SHP77 treated with DMSO at 0.1 percent for 48 hours (cell line): ENCODE measurements around the gene ELANE.
A peak's percentile ranks its signal among the peaks of the same experiment; 100 is the strongest.
"Not testable (repeated sequence)": the region's sequence is repeated elsewhere in the genome, so short reads cannot be mapped to it uniquely, and the experiment has no call there.

Experiments
- DNase-seq: peaks from one replicate; lab custom pipeline; 2025; lab: John Stamatoyannopoulos, UW

Gene ELANE

DNA sequence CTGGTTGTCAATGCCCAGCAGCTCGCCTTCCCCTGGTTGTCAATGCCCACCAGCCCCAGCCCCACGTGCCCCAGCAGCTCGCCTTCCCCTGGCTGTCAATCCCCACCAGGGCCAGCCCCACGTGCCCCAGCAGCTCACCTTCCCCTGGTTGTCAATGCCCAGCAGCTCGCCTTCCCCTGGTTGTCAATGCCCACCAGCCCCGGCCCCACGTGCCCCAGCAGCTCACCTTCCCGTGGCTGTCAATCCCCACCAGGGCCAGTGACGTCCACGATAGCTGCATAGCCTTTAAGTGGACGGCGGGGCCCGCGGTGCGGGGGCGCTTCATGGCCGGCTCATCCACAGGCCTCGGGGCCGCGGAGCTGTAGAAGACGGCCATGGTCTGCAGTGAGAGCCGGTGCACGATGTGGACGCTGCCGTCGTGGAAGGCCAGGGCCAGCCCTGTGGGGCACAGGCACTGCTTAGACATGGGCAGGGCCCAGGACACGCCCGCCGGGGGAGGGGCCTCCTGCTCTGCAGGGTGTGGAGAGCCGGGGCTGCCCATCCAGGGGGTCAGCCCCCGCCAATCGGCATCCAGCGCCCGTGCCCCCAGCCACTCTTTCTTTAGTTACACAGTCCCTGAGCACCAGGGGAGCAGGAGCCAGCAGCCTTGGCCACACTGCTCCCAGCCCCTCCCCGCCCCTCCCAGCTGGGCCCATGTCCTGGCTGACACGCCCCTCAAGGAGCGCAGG lies 27.8 kb downstream of the ELANE start:
- DNase-seq: no peak

DNA sequence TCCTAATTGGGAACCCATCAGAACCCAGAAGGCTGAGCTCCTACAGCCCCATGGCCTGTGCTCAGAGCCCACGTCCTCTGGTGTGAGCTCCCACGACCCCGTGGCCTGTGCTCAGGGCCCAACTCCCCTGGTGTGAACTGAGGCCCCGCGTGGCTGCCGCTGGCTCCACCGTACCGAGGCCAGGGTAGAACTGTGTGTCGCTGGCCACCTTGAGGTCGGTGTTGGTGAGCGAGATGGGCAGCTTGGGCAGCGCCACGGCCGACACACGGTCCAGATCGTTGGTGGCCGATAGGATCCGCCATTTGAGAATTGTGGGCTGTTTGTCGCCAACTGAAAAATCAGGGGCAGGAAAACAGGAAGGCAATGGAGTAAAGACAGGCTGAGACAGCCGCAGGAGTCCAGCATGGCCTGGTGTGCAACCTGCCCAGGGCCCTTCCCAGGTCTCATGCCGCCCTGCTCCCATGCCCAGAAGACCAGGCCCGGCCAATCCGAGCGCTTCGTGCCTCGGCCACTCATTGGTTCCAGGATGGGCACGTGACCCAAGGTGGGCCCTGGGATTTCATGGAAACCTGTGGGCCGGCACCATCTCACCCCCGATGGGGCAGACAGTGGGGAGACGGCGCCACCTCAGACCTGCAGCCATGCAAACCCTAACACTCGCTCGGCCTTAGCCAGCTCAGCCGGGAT lies 29.4 kb downstream of the ELANE start:
- DNase-seq: no peak

DNA sequence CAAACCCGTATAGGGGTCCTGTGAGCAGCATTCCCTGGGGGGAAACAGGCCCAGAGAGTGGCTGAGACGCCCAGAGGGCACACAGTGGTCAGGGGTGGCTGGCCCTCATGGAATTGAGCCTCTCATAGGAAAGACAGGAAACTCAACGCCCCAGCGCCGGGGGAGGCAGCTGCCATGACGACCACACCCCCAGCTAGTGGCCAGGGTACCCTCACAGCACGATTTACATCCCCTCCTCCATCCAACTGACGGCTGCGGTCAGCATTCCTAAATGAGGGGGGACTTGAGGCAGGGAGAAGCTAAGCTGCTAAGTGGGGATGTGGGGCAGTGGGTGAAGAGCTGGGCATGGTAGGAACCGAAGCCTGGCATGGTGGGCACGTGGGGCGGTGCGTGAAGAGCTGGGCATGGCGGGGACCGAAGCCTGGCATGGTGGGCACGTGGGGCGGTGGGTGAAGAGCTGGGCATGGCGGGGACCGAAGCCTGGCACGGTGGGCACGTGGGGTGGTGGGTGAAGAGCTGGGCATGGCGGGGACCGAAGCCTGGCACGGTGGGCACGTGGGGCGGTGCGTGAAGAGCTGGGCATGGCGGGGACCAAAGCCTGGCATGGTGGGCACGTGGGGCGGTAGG lies 30.9 kb downstream of the ELANE start:
- DNase-seq: no peak

DNA sequence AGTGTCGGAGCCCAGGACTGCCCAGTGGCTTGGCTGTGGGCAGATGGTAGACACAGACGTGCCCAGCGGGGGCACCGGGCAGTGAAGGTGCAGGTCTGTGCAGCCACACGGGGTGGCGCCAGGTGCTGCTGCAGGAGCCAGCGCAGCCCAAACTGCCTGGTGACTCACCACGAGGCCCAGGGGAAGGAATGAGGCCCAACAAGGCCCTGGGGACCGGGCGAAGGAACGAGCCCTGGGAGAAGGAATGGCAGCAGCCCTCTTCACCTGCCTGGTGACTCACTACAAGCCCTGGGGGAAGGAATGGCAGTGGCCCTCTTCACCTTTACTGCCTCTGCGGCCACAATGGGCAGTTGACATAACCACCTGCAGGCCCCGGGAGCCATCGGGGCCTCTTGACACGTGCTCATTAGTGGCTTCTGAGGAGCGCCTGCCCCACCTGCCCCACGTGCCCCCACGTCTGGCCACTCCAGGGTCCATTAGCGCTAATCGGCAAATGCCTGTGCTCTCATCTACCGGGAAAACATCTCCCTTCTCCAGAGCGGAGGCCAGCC lies 31.6 kb downstream of the ELANE start:
- DNase-seq: no peak

DNA sequence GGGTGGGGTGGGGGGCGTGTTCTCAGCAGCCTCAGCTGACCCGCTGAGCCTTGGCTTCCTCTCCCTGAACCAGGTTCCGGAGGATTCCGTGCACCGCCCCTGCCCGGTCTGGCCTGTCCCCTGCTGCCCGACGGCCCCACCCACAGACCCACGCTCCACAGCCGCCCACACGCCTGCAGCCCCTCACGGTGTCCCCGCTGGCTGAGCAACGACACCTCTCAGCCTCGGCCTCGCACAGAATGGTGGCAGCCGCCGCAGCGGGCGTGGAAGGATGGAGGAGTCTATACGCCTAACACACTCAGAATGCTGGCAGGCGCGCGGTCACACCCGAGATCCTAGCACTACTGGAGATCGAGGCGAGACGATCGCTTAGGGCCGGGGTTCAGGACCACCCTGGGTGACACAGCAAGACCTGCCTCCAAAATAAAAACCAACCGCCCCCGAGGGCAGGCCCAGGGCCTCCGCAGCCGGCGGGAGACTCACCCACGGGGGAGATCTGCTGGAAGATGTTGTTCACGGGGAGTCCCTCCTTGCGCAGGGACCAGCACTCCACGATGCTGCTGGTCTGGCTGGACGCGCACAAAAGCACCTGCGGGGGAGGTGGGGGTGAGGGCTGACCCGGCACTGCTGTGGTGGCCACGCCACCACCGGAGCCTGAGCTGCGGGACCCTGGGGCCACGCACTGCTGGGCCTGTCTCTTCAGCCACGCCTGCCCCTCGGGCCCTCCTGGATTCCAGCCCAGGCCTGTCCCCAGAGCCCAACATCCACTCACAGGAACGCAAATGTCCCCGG lies 32.5 kb downstream of the ELANE start:
- no peak for DNase-seq

DNA sequence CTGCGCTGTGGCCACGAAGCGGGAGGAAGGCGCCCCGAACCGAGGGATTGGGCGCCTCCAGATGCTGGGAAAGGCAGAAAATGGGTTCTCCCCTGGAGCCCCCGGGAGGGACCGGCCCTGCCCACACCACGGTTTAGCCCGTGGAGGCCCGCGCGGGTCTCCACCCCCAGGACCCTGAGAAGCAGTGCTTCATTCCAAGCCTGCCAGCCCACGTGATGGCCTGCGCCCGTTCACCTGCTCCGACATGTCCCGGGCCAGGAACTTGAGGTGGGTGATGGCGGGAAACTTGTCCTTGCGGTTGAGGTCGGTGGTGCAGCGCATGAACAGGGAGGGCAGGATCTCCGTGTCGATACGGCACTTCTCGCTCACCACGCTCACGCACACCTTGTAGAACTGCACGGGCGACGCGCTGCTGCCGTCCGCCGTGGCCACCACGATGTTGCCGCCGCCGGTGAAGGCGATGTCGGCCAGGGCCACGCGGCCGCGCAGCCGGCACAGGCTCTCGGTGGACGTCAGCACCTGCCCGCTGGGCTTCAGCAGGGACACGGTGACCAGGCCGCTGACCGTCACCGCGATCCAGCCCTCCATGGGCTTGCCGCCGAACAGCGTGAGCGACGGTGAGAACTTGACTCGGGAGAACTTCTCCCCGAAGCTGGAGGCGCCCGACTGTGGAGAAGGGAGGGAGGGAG lies 33.6 kb downstream of the ELANE start:
- no peak for DNase-seq

DNA sequence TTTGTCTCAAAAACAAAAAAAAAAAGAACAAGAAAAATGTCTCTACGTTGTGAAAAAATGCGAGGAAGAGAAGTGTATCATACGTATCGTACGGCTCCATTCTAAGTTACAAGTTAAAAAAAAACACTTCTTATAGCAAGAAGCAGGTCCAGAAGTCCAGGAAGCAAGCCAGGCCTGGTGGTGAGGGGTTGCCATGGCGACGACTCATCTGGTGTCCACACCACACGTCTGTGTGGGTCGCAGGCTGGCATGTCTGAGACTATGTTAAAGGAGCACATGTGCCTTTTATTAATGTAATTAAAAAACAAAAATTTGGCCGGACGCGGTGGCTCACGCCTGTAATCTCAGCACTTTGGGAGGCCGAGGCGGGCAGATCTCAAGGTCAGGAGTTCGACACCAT lies 35.0 kb downstream of the ELANE start:
- DNase-seq: no peak

DNA sequence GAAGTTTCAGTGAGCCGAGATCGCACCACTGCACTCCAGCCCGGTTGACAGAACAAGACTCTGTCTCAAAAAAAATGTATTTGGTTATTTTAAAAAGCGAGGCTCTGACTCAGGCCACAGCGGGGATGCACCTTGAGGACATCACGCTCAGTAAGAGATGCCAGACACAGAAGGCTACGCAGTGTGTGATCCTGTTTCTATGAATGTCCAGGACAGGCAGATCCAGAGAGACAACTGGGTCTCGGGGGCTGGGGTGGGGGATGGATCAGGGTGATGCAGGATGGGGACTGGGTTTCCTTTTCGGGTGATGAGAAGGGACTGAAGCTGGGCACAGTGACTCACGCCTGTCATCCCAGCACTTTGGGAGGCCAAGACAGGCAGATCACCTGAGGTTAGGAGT lies 35.5 kb downstream of the ELANE start:
- no peak for DNase-seq

DNA sequence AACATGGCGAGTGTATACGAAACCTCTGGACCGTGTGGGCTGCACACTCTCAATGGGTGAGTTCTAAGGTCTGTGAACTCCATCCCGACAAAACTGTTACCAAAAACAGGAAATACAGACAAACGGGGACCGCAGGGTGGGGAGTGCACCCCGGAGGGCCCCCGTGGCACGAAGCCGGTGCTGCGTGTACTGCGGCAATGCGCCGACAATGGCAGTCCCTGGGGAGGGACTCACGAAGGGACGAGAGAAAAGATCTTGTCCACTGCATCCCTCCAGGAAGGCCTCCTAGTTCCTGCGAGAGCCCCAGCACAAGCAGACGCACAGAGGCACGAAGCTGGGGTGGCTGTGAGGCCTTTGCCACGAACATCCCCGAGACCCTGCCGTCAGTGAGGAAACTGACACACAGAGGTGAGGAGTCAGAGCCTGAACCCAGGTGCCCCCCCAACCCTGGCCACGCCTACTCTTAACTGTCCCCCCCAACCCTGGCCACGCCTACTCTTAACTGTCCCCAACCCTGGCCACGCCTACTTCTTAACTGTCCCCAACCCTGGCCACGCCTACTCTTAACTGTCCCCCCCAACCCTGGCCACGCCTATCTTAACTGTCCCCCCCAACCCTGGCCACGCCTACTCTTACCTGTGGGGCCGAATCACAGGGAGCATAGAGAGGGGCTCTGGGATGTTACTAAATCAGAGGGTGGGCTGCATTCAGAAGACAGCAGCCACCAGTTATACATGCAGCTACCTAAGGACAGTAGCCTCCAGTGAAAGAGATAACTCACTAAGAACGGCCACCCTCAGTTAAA lies 36.7 kb downstream of the ELANE start:
- no peak for DNase-seq

DNA sequence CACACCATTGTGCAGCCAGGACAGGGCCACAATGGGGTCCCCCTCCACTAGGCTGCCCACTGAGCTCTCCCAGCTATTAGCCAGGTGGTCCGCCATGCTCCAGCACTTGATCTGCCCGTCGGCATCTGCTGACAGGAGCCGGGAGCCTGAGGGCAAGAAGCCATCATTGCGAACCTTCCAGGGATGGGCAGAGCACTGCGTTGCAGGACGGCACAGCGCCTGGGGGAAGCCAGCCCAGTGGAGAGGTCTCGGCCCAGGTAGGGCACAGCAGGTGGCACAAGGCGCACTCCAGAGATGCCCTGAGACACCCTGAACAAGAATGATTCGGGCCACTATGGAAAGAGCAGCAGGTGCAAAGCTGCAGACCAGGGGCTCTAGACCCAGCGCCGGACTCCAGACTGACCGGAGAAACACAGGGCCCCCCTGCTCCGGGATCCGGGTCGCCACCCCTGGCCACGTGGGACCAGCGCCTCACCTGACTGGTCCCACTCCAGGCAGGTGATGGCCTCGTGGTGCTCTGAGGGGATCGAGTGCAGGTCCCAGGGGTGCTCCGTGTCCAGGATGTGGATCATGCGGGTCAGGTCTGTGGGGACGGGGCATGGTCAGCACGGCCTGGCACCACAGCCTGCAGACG lies 37.7 kb downstream of the ELANE start:
- DNase-seq: no peak

DNA sequence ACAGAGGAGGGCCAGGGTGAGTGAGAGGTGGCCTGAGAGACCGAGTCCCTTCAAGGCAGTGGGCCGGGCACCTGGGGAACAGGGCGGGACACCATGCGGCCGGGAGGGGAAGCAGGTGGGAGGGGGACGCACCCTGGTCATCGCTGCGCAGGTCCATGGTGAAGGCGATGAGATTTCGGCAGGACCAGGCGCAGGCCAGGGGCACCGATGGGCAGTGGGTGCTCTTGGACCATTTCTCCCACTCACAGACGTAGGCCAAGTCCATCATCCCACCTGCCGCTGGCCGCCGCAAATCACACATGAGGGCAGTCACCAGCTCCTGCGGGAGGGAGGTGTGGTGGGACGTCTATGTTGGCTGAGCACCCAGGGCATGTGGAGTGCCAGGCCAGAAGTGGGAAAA lies 38.7 kb downstream of the ELANE start:
- DNase-seq: no peak

DNA sequence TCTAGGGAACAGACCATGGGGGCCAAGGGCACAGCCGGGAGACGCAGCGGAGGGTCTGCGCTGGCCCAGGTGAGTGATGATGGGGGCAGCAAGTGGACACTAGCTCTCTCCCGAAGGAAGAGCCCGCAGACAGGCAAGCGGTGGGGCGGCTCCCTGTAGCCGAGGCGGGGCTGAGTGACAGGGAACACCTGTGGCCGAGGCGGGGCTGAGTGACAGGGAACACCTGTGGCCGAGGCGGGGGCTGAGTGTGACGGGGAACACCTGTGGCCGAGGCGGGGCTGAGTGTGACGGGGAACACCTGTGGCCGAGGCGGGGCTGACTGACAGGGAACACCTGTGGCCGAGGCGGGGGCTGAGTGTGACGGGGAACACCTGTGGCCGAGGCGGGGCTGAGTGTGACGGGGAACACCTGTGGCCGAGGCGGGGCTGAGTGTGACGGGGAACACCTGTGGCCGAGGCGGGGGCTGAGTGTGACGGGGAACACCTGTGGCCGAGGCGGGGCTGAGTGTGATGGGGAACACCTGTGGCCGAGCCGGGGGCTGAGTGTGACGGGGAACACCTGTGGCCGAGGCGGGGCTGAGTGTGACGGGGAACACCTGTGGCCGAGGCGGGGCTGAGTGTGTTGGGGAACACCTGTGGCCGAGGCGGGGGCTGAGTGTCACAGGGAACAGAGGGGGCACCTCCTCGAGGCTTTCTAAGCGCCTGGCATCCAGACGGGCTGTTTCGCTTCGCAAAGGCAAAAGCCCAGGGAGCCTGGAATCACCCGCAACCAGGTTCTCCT lies 39.5 kb downstream of the ELANE start:
- not testable (repeated sequence) for DNase-seq

DNA sequence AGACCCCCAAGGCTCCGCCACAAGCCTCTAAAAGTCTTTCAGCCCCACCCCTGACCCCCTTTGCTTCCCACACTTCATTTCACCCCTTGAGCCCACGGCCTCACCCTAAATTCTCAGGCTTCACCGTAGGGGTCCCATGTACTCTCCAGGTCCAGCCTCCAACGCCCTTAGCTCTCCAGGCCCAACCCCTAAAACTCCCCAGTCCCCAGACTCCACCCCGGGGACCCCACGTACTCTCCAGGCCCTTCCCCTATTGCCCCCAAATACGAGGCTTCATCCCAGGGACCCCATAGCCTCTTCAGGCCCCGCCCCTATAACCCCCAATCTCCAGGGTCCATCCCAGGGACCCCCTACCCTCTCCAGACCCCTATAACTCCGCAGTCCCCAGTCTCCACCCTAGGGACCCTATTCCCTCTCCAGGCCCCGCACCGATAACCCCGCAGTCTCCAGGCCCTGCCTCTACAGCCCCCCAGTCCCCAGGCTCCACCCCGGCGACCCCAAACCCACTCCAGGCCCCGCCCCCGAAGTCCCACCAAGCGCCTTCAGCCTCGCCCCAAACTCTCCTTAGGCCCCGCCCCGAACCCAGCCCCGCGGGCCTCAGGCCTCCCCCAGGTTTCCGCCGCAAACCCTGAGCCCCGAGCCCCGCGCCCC lies 40.3 kb downstream of the ELANE start:
- no peak for DNase-seq

DNA sequence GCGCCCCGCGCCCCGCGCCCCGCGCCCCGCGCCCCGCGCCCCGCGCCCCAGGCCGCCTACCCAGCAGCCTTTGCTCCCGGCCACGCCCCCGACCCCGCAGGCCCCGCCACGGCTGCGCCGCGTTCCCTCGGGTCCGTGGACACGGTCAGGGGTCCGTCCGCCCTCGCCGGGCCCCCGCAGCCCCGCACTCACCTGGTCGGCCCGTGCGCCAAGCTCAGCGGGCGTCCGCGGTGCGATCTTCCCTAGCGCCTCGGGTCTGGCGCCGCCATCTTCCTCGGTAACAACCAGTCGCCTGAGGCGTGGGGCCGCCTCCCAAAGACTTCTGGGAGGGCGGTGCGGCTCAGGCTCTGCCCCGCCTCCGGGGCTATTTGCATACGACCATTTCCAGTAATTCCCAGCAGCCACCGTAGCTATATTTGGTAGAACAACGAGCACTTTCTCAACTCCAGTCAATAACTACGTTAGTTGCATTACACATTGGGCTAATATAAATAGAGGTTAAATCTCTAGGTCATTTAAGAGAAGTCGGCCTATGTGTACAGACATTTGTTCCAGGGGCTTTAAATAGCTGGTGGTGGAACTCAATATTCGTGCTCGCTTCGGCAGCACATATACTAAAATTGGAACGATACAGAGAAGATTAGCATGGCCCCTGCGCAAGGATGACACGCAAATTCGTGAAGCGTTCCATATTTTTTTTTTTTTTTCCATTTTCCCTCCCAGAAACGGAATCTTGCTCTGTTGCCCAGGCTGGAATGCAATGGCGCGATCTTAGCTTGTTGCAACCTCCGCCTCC lies 41.0 kb downstream of the ELANE start, which contains the start of the genes MED16 and RNU6-9:
MED16 (minus strand) TSS at position 294 of the 796 bp plus-strand sequence. CDS start 2,056 bp downstream, outside the sequence.
RNU6-9 (plus strand) TSS at position 591 of the 796 bp plus-strand sequence.
- DNase-seq: peak; percentile 54

DNA sequence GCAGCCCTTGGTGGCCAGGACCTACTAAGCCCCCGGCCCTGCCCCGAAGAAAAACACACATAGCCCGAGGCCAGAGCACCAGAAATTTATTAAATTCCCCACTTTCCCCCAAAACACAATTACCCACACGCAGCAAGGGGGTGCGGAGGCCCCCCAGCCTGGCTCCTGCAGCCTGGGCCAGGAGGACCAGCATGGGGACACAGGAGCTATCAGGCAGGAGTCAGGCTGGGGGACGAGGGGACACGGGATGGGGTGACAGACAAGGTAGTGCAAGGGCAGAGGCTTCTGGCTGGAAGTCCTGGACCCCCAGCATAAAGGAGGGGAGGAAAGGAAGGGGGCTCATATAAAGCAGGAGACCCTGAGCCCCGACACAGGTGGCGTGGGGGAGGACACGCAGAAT lies 44.3 kb downstream of the ELANE start:
- DNase-seq: no peak

DNA sequence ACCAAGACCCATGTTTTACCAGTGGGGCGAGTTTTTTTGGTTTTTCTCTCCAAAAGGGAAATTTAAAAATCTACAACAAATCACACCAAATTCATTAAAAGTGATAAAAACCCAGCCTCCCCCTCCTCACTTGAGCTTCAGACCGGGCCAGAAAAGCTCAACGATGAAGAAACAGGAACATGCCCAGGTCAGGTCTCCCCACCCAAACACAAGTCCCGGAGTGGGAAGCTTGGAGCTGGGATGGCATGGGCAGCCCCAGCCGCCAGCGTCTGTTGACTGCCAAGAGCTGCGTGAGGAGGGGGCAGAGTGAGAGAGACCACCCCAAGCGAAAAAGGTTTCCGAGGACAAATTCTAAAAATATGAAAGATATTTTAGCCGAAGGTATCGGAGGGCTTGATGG lies 44.9 kb downstream of the ELANE start:
- no peak for DNase-seq

DNA sequence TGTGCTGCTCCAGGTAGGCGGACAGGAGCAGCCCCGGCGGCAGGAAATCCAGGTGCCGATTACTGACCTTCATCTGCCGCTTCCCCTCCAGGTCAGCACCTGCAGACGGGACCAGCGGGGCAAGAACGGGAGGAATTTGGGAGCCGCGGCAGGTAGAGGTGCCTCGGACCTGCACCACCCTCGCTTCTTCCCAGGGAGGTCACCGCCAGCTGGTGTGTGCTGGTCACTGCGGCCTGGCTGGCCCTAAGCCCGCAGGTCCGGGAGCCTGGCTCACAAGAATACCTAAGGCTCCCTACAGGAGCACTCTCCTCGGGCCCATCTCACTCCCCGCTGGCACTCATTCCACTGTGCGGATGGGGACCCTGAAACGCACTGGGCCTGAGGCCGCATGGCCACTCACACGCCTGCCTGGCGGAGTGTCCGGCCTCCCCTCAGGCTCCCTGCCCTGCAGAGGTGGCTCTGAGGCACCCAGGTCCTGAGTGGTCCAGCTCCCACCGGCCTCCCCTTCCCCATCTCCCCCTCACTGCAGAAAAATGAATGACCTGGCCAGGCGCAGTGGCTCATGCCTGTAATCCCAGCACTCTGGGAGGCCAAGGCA lies 45.4 kb downstream of the ELANE start:
- no peak for DNase-seq
